H1 (cell line): Measurements from ENCODE around the gene RPL19. TPM values are rescaled to one million over a fixed set of nuclear protein-coding genes. Genes with fewer than 3 reads are reported as not detected.
A peak's percentile ranks its signal among the peaks of the same experiment; 100 is the strongest.

ENCODE experiments used
- CTCF ChIA-PET: fragments of 300-600 bp; sonication (Branson Sonifier 250); formaldehyde crosslinking; loops from one replicate; lab custom pipeline; 2021; ENCODE audit not compliant: partially characterized antibody; lab: Charles Lee
- POLR2A ChIA-PET: fragments of 300-600 bp; sonication (Branson Sonifier 250); formaldehyde crosslinking; loops from one replicate; lab custom pipeline; 2021; ENCODE audit warnings: inconsistent platforms; ENCODE audit not compliant: partially characterized antibody; lab: Charles Lee
- DNase-seq, 2 experiments: peaks; one replicate each; pipeline versions ENCODE4 v3.0.0 to v3.0.0-alpha.2; 2010 to 2022; ENCODE audit warnings: low spot score in 2 of 2, low read depth in 1 of 2, mixed read lengths in 1 of 2
- FAIRE-seq: peaks from 2 replicates; lab custom pipeline; 2011; peaks lifted over from hg19 to GRCh38; lab: Jason Lieb, UNC
- H2AFZ ChIP-seq: 2 replicates; pipeline ENCODE4 v1.8.1; 2012; ENCODE audit warnings: low read length, inconsistent platforms
- H2AK5ac ChIP-seq: 2 replicates; pipeline ENCODE4 v1.6.1; 2013; ENCODE audit warnings: low read depth, low read length
- H2BK120ac ChIP-seq: replicated peaks from 2 replicates; pipeline ENCODE3; 2013; ENCODE audit warnings: low read depth, low read length, inconsistent platforms
- H2BK12ac ChIP-seq: 2 replicates; pipeline ENCODE4 v1.6.1; 2013; ENCODE audit warnings: low read depth, low read length
- H2BK15ac ChIP-seq: 2 replicates; pipeline ENCODE4 v1.6.1; 2013; ENCODE audit warnings: low read length
- H2BK20ac ChIP-seq: 2 replicates; pipeline ENCODE4 v1.6.1; 2013; ENCODE audit warnings: low read length
- H2BK5ac ChIP-seq: 2 replicates; pipeline ENCODE4 v1.6.1; 2013; ENCODE audit warnings: low read depth, low read length
- H3K14ac ChIP-seq: 2 replicates; pipeline ENCODE4 v1.6.1; 2013; ENCODE audit warnings: inconsistent platforms; ENCODE audit not compliant: insufficient read length
- H3K18ac ChIP-seq: 2 replicates; pipeline ENCODE4 v1.6.1; 2013; ENCODE audit warnings: low read length; ENCODE audit errors: extremely low read depth
- H3K23ac ChIP-seq: 2 replicates; pipeline ENCODE4 v1.6.1; 2013; ENCODE audit warnings: inconsistent platforms; ENCODE audit not compliant: insufficient read length
- H3K23me2 ChIP-seq: 2 replicates; pipeline ENCODE4 v1.6.1; 2013; ENCODE audit warnings: low read depth, low read length
- H3K27ac ChIP-seq: 2 replicates; pipeline ENCODE4 v1.6.1; 2011; ENCODE audit warnings: low read depth, low read length, inconsistent platforms
- H3K27me3 ChIP-seq, 4 experiments: replicated peaks in 1 of 4; 1 replicate in 1 of 4; 2 replicates in 3 of 4; pipeline versions ENCODE4 v1.6.1 to v1.8.1; 2011 to 2013; ENCODE audit warnings: low read length in 3 of 4, mild to moderate bottlenecking in 3 of 4, inconsistent platforms in 2 of 4, mixed read lengths in 2 of 4, moderate library complexity in 1 of 4; ENCODE audit not compliant: control insufficient read depth in 3 of 4, insufficient read depth in 3 of 4; ENCODE audit errors: extremely low read depth in 1 of 4
- H3K36me3 ChIP-seq, 4 experiments: 2 replicates each; pipeline versions ENCODE4 v1.6.1 to v1.8.1; 2011 to 2013; ENCODE audit warnings: mild to moderate bottlenecking in 4 of 4, low read length in 3 of 4, moderate library complexity in 2 of 4, control low read depth in 1 of 4, inconsistent platforms in 1 of 4; ENCODE audit not compliant: insufficient read depth in 4 of 4, control insufficient read depth in 2 of 4
- H3K4ac ChIP-seq: replicated peaks from 2 replicates; pipeline ENCODE3; 2013; ENCODE audit warnings: low read length, low read depth, mixed read lengths, inconsistent platforms; ENCODE audit not compliant: insufficient read length
- H3K4me1 ChIP-seq, 4 experiments: replicated peaks in 1 of 4; 1 replicate in 1 of 4; 2 replicates in 3 of 4; pipeline versions ENCODE4 v1.6.1 to v1.8.1; 2011 to 2013; ENCODE audit warnings: low read length in 3 of 4, inconsistent platforms in 2 of 4, mixed read lengths in 1 of 4; ENCODE audit not compliant: insufficient read depth in 4 of 4, control insufficient read depth in 3 of 4
- H3K4me2 ChIP-seq, 2 experiments: 2 replicates each; pipeline versions ENCODE4 v1.6.1 to v1.8.1; 2011 to 2013; ENCODE audit warnings: low read depth in 2 of 2, low read length in 2 of 2, control low read depth in 1 of 2, inconsistent platforms in 1 of 2, mild to moderate bottlenecking in 1 of 2; ENCODE audit not compliant: insufficient read depth in 1 of 2
- H3K4me3 ChIP-seq, 4 experiments: fragments of 200-600, 300-600 bp in 1 of 4; sonication (generic), shearing (Covaris generic), sonication (Bioruptor Twin) in 1 of 4; 2 replicates each; pipeline versions ENCODE4 v1.5.1 to v1.8.1; 2011 to 2016; ENCODE audit warnings: low read length in 4 of 4, low read depth in 3 of 4, control low read depth in 2 of 4, inconsistent platforms in 2 of 4, mild to moderate bottlenecking in 2 of 4, mixed read lengths in 1 of 4, moderate library complexity in 1 of 4; ENCODE audit not compliant: insufficient read depth in 2 of 4; ENCODE audit errors: extremely low read depth in 1 of 4
- H3K56ac ChIP-seq: replicated peaks from 2 replicates; pipeline ENCODE3; 2013; ENCODE audit warnings: low read depth, mild to moderate bottlenecking, mixed read lengths, low read length, inconsistent platforms; ENCODE audit not compliant: insufficient read length
- H3K79me1 ChIP-seq: 2 replicates; pipeline ENCODE4 v1.6.1; 2013; ENCODE audit warnings: low read depth, low read length, control low read depth
- H3K79me2 ChIP-seq, 2 experiments: 2 replicates each; pipeline versions ENCODE4 v1.6.1 to v1.8.1; 2012 to 2013; ENCODE audit warnings: low read length in 2 of 2, mild to moderate bottlenecking in 2 of 2, inconsistent platforms in 1 of 2; ENCODE audit not compliant: insufficient read depth in 2 of 2, control insufficient read depth in 1 of 2
- H3K9ac ChIP-seq, 4 experiments: replicated peaks in 1 of 4; 1 replicate in 1 of 4; 2 replicates in 3 of 4; pipeline versions ENCODE4 v1.6.1 to v1.8.1; 2011 to 2013; ENCODE audit warnings: low read depth in 3 of 4, low read length in 3 of 4, control low read depth in 2 of 4, mild to moderate bottlenecking in 2 of 4, moderate library complexity in 2 of 4, inconsistent platforms in 1 of 4; ENCODE audit errors: extremely low read depth in 1 of 4
- H3K9me3 ChIP-seq, 2 experiments: 2 replicates each; pipeline versions ENCODE4 v1.6.1 to v1.8.1; 2012 to 2013; ENCODE audit warnings: mild to moderate bottlenecking in 2 of 2, moderate library complexity in 2 of 2, control low read depth in 1 of 2, inconsistent platforms in 1 of 2, low read depth in 1 of 2, low read length in 1 of 2, mixed read lengths in 1 of 2; ENCODE audit not compliant: insufficient read depth in 2 of 2
- H4K20me1 ChIP-seq, 2 experiments: replicated peaks in 1 of 2; 2 replicates each; pipeline versions ENCODE3 to v1.8.1; 2011 to 2013; ENCODE audit warnings: inconsistent platforms in 2 of 2, low read length in 2 of 2, mild to moderate bottlenecking in 1 of 2; ENCODE audit not compliant: insufficient read depth in 2 of 2, control insufficient read depth in 1 of 2
- H4K5ac ChIP-seq: 2 replicates; pipeline ENCODE4 v1.6.1; 2013; ENCODE audit warnings: low read length, low read depth, mixed read lengths, inconsistent platforms; ENCODE audit not compliant: insufficient read length
- H4K8ac ChIP-seq: 2 replicates; pipeline ENCODE4 v1.8.0; 2013; ENCODE audit warnings: mild to moderate bottlenecking, moderate library complexity, low read length, inconsistent platforms; ENCODE audit not compliant: insufficient read depth; ENCODE audit errors: extremely low read depth
- H4K91ac ChIP-seq: replicated peaks from 2 replicates; pipeline ENCODE3; 2013; ENCODE audit warnings: low read length, mixed read lengths, inconsistent platforms; ENCODE audit not compliant: insufficient read length
- CREB1 ChIP-seq: IDR thresholded peaks from 2 replicates; pipeline ENCODE4 v1.6.1; 2012; ENCODE audit warnings: inconsistent platforms
- EZH2 ChIP-seq: fragments of 200-600 bp; sonication (generic); IDR thresholded peaks from 2 replicates; pipeline ENCODE4 v1.7.1; 2012; ENCODE audit warnings: low read depth, mild to moderate bottlenecking, moderate library complexity, low read length, inconsistent platforms; ENCODE audit not compliant: severe bottlenecking
- GABPA ChIP-seq: IDR thresholded peaks from 2 replicates; pipeline ENCODE4 v1.6.1; 2011; ENCODE audit warnings: mild to moderate bottlenecking, low read length, moderate library complexity, borderline replicate concordance; ENCODE audit not compliant: insufficient read depth
- KDM4A ChIP-seq: IDR thresholded peaks from one replicate; pipeline ENCODE4 v1.7.1; 2012; ENCODE audit warnings: low read depth, mild to moderate bottlenecking, moderate library complexity, low read length, inconsistent platforms; ENCODE audit not compliant: severe bottlenecking
- POLR2AphosphoS5 ChIP-seq: IDR thresholded peaks from 2 replicates; pipeline ENCODE4 v1.6.1; 2011; ENCODE audit warnings: low read depth, low read length
- RXRA ChIP-seq: IDR thresholded peaks from 2 replicates; pipeline ENCODE4 v1.6.1; 2011; ENCODE audit warnings: low read depth, mild to moderate bottlenecking, low read length, moderate library complexity; ENCODE audit not compliant: insufficient read depth
- SP2 ChIP-seq: IDR thresholded peaks from 2 replicates; pipeline ENCODE4 v1.6.1; 2012; ENCODE audit warnings: mild to moderate bottlenecking, low read length, inconsistent platforms
- SP4 ChIP-seq: IDR thresholded peaks from 2 replicates; pipeline ENCODE4 v1.6.1; 2012; ENCODE audit warnings: low read length, inconsistent platforms
- SUZ12 ChIP-seq: fragments of 200-600 bp; sonication (generic); IDR thresholded peaks from 2 replicates; pipeline ENCODE4 v1.6.1; 2012; ENCODE audit warnings: mild to moderate bottlenecking, inconsistent platforms, low read length, moderate library complexity, mixed read lengths
- USF2 ChIP-seq: IDR thresholded peaks from 2 replicates; pipeline ENCODE4 v1.6.1; 2011; ENCODE audit warnings: low read length, improper control_type of control experiment
- WGBS, 2 experiments: shearing (Covaris generic) in 1 of 2; methylation state at CpG; one replicate each; pipeline versions ENCODE4 v1.1.6 to v1.1.7; 2013 to 2015; ENCODE audit warnings: low lambda C conversion rate in 2 of 2, mixed read lengths in 2 of 2, inconsistent platforms in 1 of 2, low coverage in 1 of 2, missing lambda C conversion rate in 1 of 2; ENCODE audit not compliant: insufficient replicate concordance in 2 of 2, insufficient coverage in 1 of 2, insufficient read length in 1 of 2; ENCODE audit errors: extremely low coverage in 1 of 2, missing lambda C conversion rate in 1 of 2; 5-methylcytosine and 5-hydroxymethylcytosine counted together
- polyA plus RNA-seq, 7 experiments: library from polyadenylated mRNA; depleted of rRNA in 3 of 7; stranded (reverse) in 5 of 7; unstranded in 2 of 7; fragments of >200 nt in 5 of 7; fragments of 200-250 nt in 2 of 7; gene quantifications; 1 replicate in 5 of 7; 2 replicates in 1 of 7; 4 replicates in 1 of 7; pipeline versions ENCODE4 v1.2.1 to v1.2.3, GENCODE V29; 2011 to 2013; ENCODE audit warnings: missing spikeins in 2 of 7, mixed read lengths in 2 of 7
- total RNA-seq: library from RNA; stranded (reverse); fragmentation: NEBNext Ultra II Directional; extraction: Animal tissue kit (Norgen Biotek cat#: 25700); gene quantifications from 2 replicates; pipeline ENCODE4 v1.2.1, GENCODE V29; 2021

The RPL19 gene
- total and polyA plus RNA-seq, 2 of the 8 experiments (the other 6 are each of a cell fraction or from before 2014, with no cell fraction given) = 2,108 to 2,182 TPM

- H2BK20ac ChIP-seq = 0 out of 2 replicates have a peak overlapping the region, but pooled peaks have one; percentile 43
- H3K79me1 ChIP-seq = no peaks in the 10 kb centered on the region
- no peak overlapping the region for H2BK120ac ChIP-seq
- H3K4me1 ChIP-seq = peaks cover 0 to 8% (median 6%) of the 10 kb centered on the region in 4 experiments; a peak in 5 of 7 replicates
- no peaks in the 10 kb centered on the region for H3K9me3 ChIP-seq
- no peak overlapping the region for H3K56ac ChIP-seq
- DNase-seq = no peak
- no peak overlapping the region for H4K91ac ChIP-seq
- H2BK5ac ChIP-seq = peak overlapping the region; percentile 49; the same call in 1 of the 2 replicates
- no peaks in the 10 kb centered on the region for H4K20me1 ChIP-seq
- no peaks in the 10 kb centered on the region for H3K79me2 ChIP-seq
- H2AFZ ChIP-seq = no peak overlapping the region
- ChIA-PET POLR2A (interaction anchor here (1.0 to 3.9 kb wide), 8 partner anchors 8 to 312 kb away, joined by 3 to 35 read pairs (median 4); partner anchors contain the start of gene RPL19), CTCF (interaction anchor here (0.5 to 10.8 kb wide), 19 partner anchors 8 to 184 kb away, joined by 3 to 151 read pairs (median 6); partner anchors contain the start of gene PLXDC1)
- no peaks in the 10 kb centered on the region for H3K36me3 ChIP-seq
- no peak overlapping the region for H3K18ac ChIP-seq
- H2BK15ac ChIP-seq = no peak overlapping the region
- no peak overlapping the region for H3K27ac ChIP-seq
- no peak overlapping the region for H3K4ac ChIP-seq
- H3K4me2 ChIP-seq = peak overlapping the region in 1 of 2 experiments; percentile 96; a peak in 2 of 4 replicates
- FAIRE-seq = no peak
- no peak overlapping the region for H4K5ac ChIP-seq
- no peak overlapping the region; the same call in 1 of the 2 replicates for H4K8ac ChIP-seq
- H3K4me3 ChIP-seq = peak overlapping the region in 1 of 4 experiments; percentile 84; a peak in 1 of 8 replicates
- peaks cover 12% of the 10 kb centered on the region; the same call in 1 of the 2 replicates for H3K23me2 ChIP-seq
- H3K9ac ChIP-seq = no peak overlapping the region
- WGBS, 2 experiments = 65% methylated on average over 7 of the region's 7 CpGs; no CpG with 5 or more reads in 1 of the 2 experiments
- no peak overlapping the region for H2BK12ac ChIP-seq
- H3K27me3 ChIP-seq = peaks cover 14 to 31% (median 25%) of the 10 kb centered on the region in 4 experiments
- no peak overlapping the region for H2AK5ac ChIP-seq
- H3K23ac ChIP-seq = no peak overlapping the region
- no peak overlapping the region for H3K14ac ChIP-seq
- TF ChIP-seq SP4 (no peak), EZH2 (no peak), KDM4A (no peak), GABPA (no peak), RXRA (no peak), SP2 (no peak), POLR2AphosphoS5 (no peak), CREB1 (no peak), SUZ12 (no peak), USF2 (no peak)
These were observed 33.4 kb upstream of the RPL19 start for GRCh38 chr17:39166437-39167335.
